ENCODE results near the gene RAPGEF2.
"Not testable (repeated sequence)": the region's sequence is repeated elsewhere in the genome, so short reads cannot be mapped to it uniquely, and the experiment has no call there.

The RAPGEF2 gene, protein sequence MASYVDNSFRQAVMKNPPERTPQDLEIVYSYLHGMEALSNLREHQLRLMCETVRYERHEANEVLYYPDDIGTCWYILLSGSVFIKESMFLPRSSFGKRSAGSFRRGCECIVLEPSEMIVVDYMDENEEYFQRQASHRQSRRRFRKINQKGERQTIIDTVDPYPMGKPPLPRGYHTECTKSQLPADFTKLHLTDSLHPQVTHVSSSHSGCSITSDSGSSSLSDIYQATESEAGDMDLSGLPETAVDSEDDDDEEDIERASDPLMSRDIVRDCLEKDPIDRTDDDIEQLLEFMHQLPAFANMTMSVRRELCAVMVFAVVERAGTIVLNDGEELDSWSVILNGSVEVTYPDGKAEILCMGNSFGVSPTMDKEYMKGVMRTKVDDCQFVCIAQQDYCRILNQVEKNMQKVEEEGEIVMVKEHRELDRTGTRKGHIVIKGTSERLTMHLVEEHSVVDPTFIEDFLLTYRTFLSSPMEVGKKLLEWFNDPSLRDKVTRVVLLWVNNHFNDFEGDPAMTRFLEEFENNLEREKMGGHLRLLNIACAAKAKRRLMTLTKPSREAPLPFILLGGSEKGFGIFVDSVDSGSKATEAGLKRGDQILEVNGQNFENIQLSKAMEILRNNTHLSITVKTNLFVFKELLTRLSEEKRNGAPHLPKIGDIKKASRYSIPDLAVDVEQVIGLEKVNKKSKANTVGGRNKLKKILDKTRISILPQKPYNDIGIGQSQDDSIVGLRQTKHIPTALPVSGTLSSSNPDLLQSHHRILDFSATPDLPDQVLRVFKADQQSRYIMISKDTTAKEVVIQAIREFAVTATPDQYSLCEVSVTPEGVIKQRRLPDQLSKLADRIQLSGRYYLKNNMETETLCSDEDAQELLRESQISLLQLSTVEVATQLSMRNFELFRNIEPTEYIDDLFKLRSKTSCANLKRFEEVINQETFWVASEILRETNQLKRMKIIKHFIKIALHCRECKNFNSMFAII (N-terminal part only)

DNA sequence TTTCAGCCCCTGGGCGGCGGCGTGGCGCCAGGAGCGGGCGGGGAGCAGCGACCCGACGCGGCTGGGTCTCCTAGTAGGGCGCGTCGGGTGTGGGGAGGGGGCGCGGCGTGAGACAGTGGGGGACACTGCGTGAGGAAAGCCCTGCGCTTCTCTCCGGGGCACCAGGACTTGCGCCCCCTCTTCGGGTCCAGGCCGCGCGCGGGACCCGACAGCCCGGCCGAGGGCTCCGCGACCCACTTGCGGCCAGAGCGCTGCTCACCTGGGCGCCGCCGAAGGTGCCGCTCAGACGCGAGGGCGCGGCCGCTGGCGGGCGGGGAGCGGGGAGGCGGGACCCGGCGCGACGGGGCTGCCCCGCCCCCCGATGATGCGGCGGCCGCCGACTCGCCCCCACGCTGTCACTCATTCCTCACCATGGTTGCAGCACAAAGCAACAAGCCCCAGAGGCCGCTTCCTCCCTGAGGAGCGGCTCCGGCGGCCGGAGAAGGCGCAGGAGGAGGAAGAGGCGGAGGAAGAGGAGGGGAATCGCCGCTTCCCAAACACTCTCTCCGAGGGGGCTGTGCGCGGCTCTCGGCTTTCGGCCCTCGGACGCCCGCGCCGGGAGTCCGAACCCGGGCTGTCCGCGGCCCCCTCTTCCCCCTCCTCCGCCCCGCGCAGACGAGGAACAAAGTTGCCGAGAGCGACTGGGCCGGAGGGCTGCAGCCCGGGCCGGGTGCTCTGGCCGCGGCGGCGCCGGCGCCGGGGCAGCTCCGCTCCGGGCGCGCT is at the start of gene RAPGEF2:
Gene RAPGEF2, plus strand, starts transcription at position 458 of the 762 bp plus-strand sequence. CDS start 1,084 bp downstream, outside the sequence.
- peak; percentile 12 to 91 (median 84) for DNase-seq

DNA sequence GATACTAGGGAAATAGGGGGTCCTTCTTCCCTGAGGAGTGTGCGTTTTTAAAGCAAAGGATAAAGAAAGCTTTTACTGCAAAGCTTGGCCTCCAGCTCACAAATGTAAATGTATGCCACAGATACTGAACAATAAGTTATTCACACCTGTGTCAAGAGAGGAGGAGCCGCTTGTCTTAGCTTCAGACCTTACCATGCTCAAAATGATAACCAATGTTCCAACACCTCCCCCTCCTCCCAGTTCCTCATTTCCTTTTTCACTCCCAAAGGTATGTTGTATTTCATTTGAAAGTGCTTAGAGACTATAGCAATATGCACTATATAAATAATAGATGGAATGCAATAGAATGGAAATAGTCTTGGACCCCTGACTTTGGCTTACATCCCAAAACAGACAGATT is 47.0 kb upstream of the RAPGEF2 start:
- no peak for DNase-seq

DNA sequence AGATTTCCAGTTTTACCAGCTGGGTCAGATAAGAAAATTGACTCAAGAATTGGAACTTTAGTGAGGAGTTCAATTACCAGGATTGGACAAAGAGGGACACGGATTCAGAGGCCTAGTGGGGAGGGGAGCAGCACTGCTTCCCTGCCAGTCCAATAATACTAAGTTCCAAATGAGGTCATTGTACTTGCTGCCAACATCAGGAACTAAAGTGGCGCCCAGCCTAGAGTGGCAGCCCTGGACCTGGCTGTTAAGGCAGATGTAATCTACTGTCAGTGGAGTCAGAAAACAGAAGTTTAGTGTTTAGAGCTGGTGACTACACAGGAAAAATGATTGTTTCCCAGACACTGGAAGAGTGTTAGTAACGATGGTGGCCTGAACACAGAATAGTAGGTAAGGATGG is 42.7 kb upstream of the RAPGEF2 start:
- DNase-seq, result peak in 6 of 14 donors; percentile 2 to 34 (median 17)

DNA sequence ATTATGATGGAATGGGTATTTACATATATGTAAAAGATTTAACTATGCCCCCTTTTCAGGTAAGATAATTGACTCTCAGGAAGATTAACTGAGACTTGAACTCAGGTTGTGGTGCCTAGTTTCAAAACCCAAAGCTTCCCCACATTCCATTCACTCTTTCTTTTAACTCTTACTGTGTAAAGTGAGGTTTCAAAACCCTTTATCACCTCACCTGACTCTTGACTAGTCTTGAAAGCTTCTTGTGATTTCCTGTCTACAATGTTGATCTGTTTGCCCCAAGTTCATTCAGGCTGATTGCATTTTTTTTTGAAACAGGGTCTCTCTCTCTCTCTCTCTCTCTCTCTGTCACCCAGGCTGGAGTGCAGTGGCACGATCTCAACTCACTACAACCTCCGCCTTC is 40.5 kb upstream of the RAPGEF2 start:
- no peak for DNase-seq

DNA sequence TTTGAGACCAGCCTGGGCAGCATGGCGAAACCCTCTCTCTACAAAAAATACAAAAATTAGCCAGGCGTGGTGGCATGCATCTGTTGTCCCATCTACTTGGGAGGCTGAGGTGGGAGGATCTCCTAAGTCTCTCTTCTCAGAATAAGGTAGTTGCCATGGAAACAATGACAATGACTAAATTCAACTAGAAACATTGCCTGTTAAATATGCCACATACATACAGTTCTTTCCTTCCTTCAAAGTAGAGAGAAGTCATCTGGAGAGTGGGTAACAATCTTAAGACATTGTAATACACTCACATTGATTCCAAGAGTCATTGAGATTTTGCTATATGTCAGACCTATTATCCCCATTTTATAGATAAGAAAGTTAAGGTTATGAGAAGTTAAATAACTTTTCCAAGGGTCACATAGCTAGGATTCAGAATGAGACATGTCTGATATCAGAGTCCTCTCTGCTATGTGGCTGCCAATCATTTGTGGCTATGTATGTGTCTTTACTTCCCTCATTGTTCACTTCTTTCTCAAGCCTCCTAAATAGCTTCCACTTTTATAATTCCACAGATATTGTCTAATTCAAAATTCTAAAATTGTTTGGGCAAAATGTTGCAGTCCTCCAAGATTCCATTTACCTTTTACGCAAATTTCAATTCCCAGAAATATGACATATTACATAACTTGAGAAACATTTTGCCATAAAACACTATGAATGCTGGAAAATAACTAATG is 37.2 kb upstream of the RAPGEF2 start:
- DNase-seq, result no peak

DNA sequence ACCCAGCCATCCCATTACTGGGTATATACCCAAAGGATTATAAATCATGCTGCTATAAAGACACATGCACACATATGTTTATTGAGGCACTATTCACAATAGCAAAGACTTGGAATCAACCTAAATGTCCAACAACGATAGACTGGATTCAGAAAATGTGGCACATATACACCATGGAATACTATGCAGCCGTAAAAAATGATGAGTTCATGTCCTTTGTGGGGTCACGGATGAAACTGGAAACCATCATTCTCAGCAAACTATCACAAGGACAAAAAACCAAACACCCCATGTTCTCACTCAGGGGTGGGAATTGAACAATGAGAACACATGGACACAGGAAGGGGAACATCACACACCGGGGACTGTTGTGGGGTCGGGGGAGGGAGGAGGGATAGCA is 34.7 kb upstream of the RAPGEF2 start:
- DNase-seq, result not testable (repeated sequence)

DNA sequence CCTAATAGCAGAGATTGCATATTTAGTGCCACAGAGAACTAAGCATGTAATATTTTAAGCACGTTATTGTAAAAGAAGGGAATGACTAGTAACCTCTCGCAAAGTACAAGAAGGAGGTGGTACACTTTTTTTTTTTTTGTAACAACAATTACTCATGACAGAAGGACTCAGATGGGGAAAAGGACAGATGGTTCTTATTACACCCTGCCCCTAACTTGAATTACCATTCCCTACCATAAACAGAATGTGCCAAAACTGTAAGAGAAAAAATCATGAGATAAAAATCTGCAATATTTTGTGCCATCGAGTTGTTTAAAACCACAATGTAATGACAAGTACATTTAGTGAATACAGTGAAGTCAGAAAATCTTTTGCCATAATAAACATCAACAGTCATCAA is 33.0 kb upstream of the RAPGEF2 start:
- no peak for DNase-seq

DNA sequence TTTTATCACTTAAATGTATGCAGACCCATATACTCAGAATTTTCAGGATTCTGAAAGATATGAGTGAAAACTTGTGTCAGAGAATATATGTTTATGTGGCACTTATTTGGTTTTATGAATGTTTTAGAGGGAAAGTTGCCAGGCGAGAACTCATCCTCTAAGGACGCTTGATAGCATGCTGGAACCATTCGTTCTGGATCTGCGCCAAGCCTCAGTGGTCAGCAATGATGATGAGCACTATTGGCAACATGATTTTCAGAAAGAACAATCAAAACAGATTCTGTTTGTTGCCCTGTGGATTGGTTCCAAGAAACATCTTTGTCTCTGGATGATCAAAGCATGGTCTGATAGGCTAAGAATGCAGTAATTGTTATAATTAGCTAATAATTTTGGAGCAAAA is 32.1 kb upstream of the RAPGEF2 start:
- peak in 1 of 14 donors; percentile 12 for DNase-seq

DNA sequence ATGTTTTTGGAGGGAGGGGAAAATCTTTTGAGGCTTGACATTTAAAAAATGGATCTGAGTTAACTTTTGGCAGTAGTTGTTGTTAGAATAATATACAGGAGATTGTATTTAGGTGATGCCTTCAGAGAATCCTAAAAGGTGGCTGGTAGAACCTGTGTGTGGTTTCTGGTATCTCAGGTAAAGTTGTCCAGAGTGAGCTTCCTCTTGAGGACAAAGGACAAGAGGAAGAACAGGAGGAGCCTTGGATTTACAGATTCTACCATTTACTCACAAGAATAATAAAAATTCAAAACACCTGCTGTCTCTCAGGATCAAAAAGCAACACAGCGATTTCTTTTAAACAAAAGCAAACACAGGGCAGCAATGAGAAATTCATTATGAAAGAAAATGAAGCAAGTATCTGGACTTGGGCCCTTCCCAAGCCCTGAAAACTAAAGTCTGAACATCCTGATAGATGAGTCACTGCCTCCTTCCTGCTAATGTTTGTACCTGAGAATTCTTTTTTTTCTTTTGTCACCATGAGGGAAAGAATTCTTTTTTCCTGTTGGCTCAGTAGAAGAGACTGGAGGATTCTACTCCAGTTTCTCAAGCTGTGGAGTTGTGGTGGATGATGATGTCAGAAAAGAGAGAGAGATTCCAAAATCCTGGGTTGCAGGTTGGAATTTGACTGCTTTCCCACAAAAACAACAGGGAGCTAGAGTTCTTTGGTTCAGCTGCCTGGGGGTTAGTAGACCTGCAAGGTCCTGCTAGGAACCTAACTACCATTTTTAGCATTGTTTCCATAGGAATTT is 31.5 kb upstream of the RAPGEF2 start:
- DNase-seq, result no peak

DNA sequence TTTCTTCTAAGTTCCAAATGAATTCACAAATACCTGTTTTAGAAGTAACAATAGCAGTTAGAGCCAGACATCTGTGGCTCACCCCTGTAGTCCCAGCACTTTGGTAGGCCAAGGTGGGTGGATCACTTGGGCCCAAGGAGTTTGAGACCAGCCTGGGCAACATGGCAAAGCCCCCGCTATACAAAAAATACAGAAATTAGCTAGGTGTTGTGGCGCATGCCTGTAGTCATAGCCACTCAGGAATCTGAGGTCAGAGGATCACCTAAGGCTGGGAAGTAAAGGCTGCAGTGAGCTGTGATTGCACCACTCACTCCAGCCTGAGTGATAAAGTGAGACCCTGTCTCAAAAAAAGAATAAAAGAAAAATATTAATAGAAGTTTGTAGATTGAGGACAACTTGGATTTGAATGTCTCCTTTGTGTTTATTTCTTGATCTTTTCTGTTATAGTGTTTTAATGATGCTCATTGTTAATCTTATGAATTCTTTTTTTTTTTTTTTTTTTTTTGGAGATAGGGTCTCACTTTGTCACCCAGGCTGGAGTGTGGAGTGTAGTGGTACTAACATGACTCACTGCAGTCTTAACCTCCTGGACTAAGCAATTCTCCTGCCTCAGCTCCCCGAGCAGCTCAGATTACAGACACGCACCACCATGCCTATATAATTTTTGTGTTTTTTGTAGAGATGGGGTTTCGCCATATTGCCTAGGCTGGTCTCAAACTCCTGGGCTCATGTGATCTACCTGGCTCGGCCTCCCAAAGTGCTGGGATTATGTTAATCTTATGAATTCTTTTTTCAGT is 30.7 kb upstream of the RAPGEF2 start:
- no peak for DNase-seq

DNA sequence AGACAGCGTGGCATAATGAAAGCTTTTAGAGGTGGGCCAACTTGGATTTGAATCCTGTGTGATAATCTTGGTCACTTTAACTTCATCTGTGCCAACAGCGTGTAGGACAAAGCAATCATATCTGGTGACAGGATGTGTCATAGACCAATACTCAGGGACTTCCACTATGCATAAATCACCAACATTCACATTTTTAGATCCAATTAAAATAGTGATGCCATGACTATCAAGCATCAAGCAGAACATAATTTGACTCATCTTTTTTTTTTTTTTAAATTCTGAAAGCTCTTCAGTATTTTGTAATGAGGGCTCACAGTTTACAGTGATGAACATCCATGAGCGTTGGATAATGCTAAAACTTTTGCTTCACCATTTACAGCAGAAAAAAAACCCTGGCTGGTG is 27.3 kb upstream of the RAPGEF2 start:
- DNase-seq, result no peak

DNA sequence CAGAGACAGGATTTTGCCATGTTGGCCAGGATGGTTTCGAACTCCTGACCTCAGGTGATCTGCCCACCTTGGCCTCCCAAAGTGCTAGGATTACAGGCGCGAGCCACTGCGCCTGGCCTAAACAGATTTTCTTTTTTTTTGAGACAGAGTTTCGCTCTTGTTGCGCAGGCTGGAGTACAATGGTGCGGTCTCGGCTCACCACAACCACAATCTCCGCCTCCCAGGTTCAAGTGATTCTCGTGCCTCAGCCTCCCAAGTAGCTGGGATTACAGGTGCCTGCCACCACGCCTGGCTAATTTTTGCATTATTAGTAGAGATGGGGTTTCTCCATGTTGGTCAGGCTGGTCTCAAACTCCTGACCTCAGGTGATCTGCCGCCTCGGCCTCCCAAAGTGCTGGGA is 25.9 kb upstream of the RAPGEF2 start:
- not testable (repeated sequence) for DNase-seq

DNA sequence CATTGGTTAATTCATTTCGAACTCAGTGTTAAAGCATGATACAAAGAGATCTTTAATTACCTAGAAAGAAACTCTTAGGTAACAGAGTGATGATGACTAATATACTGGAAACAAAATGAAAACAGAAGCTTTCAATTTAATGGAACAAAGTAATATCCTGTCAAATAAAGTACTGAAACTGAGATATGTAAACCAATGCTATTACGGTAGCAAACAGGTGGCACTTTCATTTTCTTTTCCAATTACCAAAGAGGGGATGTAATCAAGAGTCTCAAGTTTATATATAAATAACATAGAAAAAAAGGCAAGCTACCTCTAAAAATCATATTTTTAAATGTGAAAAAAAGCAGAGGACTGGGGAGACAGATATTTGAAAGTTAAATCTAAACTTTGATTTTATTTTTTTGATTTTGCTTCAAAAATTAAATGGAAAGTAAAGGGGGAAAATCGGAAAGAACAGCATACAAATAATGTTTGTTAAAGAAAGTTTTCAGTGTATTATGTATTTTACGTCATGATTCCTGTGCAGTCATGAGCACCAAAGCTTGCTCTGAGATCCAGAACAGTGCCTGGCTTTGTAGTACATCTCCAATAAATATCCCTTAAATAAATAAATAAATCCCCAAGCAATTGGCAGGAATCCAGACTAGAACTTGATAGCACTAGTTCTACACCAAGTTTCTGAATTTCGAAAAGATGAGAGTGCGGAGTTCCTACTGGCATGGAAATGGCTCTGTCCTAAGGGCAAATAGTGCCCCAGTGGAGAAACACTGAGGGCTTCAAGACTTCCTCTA is 25.0 kb upstream of the RAPGEF2 start:
- no peak for DNase-seq

DNA sequence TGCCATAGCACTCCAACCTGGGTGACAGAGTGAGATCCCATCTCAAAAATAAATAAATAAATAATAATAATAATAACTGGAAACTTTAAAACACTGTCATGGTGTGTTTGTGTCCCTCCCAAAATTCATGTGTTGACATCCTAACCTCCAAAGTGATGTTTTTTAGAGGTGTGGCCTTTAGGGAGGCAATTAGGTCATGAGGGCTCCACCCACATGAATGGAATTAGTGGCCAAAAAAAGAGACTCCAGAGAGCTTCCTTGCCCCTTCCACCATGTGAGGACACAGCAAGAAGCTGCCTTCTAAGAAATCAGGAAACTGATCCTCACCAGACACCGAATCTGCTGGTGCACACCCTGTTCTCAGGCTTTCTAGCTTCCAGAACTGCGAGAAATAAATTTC is 23.8 kb upstream of the RAPGEF2 start:
- no peak for DNase-seq

DNA sequence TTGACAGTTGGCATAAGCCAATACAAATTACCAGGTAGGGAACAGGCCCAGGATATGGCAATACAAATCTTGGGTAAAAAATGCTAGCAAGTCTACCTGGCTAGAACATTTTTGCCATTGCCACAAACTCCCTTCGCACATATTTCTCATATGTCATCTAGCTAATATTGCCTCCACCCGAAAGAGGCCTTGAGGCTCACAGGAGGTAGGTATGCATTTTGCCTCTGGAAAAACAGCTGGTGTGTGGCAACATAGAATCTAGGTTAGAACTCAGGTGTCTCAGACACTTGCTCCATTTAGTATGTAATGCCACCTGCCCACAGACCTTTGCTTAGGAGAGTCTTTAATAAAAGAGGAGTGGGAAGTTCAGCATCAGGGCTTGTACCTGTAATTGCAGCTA is 16.3 kb upstream of the RAPGEF2 start:
- no peak for DNase-seq

DNA sequence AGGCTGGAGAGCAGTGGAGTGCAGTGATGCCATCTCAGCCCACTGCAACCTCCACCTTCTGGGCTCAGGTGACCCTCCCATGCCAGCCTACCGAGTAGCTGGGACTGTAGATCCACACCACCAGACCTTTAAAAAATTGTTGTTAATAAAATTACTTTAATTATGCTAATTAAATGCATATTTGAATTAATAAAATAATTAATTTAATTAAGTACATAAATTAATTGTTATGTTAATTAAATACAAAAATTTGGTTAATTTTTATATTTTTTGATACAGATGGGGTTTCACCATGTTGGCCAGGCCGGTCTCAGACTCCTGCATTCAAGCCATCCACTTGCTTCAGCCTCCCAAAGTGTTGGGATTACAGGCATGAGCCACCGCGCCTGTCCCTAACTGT is 12.6 kb upstream of the RAPGEF2 start:
- DNase-seq, result no peak

DNA sequence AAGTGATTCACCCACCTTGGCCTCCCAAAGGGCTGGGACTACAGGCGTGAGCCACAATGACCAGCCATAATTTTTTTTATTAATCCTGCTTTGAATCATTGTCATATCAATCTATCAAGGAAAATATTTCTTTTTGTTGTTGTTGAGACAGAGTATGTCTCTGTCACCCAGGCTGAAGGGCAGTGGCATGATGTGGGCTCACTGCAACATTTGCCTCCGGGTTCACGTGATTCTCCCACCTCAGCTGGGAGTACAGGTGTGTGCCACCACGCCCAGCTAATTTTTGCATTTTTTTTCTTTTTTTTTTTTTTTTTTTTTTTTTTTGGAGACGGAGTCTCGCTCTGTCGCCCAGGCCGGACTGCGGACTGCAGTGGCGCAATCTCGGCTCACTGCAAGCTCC is 8.7 kb upstream of the RAPGEF2 start:
- not testable (repeated sequence) for DNase-seq

DNA sequence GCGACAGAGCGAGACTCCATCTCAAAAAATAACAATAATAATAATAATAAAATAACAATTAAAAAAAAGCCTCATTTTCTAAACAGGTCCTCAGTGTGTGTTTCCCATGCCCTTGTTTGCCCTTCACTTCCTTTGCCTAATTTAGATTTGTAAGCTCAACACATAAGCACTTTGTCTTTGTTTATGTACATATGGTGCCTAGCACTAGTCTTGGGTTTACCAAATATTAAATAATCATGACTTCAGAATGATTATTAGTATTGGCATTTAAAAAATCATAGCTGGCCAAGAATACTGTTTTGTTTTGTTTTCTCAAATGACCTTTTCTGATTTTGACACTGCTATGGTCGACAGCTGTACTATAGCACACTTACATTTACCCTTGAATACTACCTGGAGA is 6.4 kb upstream of the RAPGEF2 start:
- no peak for DNase-seq

DNA sequence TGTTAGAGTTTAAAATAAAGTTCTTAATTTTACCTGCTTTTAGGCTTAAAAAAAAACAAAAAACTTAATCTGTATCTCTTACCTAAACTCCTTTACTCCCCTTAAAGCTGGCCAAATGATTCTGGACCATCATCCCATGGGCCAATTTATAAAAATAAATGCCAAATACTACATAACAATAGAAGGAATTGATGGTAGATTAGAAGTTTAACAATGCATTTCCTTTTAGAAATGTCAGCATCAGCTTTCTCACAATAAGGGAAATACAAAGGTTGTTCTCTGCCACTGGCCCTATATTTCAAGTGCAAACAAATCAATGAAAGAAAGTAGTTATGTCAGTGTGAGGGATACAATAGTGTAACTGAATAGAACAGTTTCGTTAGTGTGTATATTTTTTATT is 5.7 kb upstream of the RAPGEF2 start:
- DNase-seq, result no peak
